ENCODE measurements around the gene ILKAP.

The ILKAP gene

DNA sequence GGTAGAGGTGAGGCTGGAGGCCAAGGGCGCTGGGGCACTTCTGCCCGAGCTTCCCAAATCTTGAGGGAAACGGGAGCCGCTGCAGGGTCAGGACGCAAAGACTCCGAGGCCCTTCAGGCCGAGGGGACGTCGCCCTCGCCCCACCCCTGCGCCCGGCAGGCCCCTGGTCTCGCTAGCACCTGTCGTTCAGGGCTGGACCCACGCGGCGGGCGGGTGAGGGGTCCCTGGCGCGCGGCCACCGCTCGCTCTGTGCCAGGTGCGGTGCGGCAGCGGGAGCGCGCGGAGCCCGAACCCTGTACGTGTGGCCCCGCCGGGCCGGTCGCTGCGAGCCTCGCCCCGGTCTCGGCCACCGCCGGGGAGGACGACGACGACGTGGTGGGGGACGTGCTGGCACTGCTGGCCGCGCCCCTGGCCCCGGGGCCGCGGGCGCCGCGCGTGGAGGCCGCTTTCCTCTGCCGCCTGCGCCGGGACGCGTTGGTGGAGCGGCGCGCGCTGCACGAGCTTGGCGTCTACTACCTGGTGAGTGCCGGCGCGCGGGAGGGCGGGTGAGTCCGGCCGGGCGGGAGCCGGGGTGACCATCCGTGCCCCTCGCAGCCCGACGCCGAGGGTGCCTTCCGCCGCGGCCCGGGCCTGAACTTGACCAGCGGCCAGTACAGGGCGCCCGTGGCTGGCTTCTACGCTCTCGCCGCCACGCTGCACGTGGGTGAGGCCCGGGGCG is 39.9 kb downstream of the ILKAP start:
- no peak for DNase-seq

DNA sequence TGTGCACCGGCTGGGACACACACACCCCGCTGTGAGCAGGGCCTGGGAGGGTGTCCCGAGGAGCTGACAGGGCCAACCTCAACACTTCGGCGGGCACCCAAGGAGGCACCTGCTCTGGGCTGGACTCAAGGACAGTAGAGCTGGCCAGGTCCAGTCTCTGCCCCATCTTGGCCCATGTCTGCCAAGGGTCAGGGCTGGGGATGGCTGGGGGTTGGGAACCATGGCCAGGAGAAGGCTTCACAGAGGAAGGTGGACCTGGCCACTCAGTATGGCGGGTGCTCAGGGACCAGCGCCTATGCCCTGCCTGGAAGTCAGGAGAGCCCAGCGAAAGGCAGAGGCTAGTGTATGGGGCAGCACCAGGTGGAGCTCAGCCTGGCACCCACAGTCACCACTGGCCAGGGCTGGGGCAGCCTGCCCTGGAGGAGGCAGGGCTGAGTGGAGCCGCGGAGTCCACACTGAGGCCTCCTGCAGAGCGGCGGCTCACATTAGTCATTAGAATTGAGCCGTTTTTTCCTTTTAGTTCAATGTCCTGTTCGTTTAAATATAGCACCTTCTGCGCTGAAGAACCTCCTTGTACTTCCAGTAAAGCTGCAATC is 40.6 kb downstream of the ILKAP start:
- DNase-seq, result no peak

DNA sequence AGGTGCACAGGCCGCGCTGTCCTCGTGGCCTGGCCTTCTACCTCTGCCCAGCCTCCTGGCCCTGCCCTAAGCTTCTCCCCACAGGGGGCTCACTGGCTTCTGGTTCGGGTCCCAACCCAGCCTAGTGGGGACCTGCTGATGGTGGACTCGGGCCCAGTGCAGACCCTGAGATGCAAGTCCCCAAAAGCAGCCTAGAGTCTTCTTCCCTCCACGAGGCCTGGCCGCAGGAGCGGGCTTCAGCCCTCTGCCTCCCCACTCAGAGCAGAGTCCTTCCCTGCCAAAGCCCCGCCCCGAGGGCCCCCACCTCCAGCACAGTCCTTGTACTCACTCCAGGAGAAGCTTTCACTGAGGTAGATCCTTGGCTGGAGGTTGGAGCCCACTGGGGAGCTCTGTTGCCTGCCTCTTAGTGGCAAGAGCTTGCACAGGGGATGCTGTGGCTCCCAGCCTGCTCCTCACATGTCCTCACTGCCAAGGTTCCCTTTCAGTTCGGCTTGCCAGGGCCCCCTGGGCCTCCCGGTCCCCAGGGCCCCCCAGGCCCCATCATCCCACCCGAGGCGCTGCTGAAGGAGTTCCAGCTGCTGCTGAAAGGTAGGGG is 41.1 kb downstream of the ILKAP start:
- no peak for DNase-seq

DNA sequence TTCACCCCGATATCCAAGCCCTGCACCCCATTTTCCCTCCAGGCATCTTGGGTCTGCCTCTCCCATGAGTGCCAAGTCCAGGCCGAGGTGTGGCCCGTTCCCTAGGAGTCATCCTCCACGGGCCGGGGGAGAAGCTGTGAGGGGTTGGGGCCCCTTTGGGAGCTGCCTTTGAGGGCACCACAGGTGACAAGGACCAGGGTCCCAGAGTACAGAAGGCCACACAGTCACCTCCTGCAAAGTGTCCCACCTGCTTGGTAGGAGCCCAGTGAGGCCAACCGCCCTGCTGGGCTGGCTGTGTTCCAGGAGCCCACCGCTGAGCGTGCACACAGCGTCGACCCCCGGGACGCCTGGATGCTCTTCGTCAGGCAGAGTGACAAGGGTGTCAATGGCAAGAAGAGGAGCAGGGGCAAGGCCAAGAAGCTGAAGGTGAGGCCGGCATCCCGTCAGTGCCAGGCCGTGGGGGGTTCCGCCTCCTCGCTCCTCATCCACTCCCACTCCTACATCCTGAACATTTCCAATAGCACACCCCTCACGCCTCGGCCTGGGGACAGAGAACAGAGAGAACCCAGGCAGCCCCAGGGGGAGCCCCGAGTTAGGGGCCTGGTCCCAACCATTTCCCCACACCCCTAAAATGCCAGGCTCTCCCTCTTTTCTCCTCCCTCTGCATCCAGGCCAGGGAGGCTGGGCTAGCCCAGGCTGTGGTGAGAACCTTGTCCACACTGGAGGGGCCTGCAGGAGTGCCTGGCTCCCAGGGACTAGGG is 42.0 kb downstream of the ILKAP start:
- no peak for DNase-seq

DNA sequence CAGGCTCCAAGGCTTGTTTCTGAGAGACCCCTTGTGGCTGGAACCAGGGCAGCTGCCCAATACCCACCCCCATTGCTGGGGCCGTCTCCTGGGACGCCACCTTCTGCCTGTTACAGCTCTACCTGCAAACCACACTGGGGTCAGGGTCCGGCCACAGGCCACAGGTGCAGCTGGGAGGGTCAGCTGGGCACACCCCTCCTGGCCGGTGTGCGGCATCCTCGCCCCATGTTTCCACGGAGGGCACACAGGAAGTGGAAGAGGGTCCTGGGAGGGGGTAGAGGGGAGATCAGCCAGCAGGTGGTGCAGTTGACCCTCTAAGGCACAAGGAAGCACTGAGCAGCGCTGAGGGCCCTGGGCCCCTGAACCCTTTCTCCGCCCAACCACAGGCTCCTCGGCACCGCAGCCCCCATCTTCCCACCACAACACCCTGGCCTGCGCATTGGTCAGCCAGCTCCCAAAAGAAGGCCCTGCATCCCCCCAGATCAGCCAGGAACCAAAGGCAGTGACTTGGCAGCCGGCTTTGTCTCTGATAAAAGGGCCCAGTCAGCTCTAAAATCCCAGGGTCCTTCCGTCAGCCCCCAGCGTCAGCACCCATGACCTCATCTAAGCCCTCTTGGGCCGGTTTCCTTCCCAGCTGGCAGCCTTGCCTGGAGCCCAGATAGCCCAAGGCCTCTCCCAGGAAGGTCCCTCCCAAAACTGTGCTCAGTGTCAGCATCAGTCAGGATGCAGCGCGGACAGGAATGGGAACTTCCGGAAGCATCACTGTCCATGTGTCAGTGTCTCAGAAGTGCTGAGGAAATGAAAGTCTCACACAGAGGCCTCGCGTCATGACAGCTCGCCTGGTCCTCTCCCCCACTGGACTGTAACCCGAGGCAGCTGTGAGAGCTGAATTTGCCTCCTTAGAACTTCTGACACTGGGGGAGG is 43.0 kb downstream of the ILKAP start:
- no peak for DNase-seq

DNA sequence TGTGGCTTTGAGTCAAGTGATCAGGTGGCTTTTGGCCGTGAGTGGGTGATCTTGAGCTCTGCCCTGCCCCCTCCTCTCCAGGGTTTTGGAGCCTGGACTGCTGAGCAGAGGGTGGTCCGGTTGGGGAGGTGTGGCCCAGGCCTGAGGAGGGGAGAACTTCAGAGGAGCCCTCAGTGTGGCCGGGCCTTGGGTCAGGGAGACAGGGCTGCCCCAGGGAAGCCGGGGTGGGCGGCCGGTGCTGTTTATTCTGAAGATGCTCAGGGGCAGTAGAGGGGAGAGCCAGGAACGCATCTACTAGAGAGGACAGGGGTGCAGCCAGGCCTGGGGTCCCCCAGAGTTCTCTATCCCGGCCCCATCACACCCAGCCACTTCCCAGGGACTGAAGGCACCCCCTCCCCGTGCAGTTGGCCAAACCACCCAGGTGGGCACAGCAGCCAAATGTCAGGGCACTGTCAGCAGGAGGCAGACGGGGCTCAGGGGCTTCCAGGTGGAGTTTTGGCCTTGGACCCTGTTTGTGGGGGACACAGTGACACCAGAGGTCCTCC is 43.8 kb downstream of the ILKAP start:
- DNase-seq, result no peak

DNA sequence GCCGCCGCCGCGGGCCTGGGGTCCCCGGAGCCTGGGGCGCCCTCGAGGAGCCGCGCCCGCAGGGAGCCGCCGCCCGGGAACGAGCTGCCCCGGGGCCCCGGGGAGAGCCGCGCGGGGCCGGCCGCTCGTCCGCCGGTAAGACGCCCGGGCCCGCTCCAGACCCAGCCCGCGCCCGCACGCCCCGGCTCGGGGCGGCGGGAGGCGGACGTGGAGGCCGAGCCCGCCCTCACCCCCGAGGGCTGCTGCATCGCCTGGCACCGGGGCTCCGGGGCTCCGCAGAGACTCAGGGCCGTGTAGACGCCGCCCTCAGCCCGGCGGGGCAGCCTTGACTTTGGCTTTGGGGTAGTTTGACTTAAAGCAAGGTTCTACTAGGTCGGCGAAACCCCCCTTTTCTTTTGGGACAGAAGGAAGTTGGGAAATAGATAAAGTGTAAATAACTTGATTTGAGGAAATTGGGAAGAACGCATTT is 44.4 kb downstream of the ILKAP start:
- DNase-seq, result no peak

DNA sequence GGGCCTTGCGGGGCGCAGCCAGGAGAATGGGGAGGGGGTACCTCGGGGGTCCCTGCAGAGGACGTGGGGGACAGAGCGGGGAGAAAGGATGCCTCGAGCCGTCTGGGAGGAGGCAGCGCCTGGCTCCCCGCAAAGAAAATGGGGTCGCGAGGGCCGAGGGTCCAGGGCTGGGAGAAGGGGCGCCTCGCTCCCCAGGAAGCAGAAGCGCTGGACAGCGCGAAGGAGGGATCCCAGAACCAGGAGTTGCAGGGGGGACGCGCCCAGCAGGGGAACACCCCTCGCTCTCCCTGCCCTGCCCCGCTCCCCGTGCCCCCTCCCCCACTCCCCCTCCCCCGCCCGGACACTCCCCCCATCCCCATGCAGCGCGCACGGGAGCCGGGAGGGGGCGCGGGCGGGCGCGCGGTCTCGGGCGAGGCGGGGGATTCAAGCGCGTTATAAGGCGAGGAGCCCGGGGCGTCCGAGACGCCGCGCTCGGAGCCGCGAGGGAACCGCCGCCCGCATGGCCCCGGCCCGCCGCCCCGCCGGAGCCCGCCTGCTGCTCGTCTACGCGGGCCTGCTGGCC is 44.9 kb downstream of the ILKAP start, which contains the start of gene ERFE:
Gene ERFE, plus strand, starts transcription at position 462 of the 562 bp plus-strand sequence. Its CDS starts 38 bp downstream, at position 500.
- DNase-seq, result no peak

DNA sequence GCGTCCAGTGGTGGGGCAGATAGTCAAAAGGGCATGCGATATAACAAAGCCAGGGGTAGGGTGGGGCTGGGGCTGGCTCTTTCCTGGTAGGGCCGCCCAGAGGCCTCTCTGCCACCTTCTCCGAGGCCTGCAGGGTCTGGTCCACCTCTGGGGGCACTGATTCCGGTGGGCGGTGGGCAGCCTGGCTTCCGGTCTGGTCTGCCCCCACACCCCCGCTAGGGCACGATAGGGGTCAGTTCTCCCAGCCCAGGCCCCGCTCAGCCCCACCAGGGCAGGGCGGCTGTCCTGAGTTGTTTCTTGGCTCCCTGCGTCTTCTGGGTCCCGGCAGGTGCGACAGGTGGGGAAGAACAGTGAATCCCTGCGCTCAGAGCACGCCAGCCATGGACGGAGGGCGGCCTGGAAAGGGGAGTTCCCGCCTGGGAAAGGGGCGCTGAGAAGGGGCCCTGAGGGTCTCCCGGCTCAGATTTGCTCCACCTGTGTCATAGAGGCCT is 45.4 kb downstream of the ILKAP start:
- no peak for DNase-seq

DNA sequence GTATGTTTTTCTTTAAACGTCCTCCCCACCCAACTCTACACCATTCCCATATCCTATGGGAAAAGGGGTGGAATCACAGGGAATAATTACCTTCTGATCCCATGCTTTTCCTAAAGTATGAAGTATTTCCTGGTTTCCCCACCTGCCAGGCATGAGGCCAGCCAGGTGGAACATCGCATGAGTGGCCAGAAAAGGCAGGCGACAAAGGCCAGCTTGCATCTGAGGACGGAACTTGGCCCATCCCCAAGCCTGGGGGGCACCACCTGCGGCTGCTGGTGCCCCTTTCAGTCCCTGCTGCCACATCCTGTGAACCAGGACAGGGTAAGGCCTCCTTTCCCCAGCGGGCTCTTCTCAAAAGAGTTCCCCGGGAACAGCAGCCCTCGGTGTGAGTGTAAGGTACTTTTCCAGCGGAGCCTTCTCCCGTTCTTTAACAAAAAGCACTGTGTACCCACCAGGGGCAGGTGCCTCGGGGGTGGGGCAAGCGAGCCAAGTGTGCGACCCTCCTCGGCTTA is 45.9 kb downstream of the ILKAP start:
- no peak for DNase-seq

DNA sequence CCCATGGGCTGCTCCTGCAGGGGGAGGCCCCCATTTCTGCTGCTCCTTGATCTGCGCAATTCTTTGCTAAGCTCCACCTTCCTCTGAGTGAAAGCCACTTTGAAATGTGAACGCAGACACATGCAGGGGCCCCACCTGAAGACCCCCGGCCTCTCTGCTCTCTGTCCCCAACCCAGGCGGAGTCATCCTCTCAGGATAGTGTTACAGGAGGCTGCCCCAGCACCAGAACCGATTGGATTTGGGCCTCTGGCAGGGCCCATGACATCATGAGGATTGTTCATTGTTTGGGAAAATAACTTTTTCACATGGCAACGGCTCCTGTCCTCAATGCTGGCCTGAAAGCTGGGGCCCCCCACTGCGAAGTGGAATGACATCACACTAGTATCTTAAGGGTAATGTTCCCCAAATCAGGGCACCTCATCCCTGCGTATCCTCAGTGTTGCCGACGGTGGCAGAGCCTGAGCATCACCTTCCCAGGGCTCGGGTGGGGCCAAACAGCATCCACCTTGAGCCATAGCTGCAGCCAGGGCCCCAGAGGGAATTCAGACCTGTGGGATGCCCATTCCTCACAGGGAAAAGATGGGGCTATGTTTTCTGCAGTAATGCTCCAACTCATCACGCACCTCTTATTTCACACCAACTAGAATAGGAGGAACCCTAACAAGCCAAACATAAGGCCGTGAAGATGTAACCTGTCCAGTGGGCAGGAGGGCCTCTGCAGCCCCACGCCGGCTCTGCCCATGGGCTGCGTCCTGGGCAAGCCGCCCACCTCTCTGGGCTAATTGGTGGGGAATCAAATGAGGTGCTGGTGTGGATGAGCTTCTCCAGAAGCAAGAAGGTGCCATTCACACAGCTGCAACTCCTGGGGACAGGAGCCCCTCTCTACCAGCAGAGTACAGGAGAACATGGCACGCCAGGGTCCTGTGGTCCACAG is 47.5 kb downstream of the ILKAP start:
- DNase-seq, result no peak

DNA sequence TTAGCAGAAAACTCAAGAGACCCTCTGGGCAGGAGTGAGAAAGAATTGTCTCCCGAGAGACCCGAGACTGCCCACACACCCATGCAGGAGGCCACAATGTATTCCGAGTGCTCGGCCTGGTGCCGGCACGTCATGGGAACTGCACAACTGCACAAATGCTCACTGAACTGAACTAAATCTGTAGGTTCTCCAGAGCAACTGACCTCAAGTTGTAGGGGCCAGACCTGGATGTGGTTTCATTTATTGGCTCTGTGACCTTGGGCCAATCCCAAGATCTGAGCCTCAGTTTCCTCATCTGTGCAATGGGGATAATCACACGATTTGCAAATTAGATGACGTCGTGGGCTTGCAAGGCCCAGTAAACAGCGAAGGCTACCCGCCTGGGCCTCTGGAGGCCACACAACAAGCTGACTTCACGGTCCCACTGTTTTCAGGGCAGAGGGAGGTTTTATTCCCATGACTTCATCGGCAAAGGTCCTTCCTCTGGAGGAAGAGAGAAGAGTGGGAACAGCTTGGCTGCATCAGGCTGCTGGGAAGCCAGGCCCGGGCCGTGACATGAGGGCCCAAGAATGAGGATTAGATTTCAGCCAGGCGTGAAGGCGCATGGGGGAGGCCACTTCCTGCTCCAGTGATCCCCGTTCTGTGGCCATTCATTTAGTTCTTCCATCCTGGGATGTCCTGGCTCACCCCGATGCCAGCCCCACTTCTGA is 48.3 kb downstream of the ILKAP start:
- no peak for DNase-seq

DNA sequence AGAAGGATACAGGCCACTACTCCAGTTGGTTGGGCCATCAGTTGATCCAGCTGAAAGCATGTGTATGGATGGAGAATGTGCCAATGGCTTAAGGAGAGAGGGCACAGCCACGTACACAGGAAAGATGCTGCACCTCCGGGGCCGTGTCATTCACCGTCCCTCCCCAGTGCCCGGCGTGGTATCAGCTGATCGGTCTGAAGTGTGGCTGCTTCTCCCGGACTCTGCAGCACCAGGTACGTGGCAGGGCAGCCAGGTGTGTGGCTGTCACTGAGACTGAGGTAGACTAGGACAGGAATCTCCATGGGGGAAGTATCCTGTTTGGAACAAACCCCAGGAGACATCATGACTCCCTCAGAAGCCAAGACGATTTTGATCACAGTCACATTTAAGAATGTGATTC is 48.9 kb downstream of the ILKAP start:
- no peak for DNase-seq

DNA sequence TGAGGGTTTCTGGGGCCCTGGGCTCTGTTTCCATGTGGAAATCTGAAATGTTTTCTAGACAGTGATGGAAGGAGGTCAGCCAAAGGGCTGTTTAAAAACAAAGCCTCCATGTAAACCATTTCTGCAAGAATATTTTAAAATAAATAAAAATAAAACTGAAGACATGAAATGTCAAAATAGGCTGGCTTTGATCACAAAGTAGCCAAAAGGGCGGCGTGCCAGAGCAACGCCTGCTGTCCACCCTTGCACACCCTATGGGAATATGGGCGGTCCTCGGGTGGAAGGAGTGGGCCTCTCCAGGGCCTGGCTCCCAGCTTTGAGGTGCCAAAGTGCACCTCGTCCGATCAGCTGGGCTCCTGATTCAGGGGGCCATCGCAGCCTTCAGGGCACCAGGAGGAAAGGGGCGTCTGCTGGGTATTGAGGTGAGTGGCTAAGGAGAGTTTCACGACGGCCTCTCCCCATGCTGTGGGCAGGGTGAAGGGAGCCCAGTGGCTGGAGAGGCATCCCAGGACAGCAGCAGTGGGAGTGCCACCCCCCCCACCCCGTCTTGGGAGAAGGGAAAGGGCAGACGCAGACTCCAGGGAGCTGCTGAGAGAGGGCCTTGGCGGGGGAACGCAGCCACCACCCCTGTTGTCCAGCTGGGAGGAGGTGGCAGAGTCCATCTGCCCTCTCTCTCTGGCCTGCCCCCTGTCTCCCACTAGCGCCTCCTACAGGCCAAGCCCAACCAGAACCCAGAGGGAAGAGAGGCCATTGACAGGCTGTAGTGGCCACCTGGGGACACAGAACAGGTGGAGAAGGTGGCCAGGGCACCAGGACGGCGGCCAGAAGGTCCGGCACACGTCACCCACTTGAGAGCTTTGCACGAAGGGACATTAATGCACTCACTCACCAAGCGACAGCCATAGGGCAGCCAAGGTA is 50.5 kb downstream of the ILKAP start:
- DNase-seq, result no peak

DNA sequence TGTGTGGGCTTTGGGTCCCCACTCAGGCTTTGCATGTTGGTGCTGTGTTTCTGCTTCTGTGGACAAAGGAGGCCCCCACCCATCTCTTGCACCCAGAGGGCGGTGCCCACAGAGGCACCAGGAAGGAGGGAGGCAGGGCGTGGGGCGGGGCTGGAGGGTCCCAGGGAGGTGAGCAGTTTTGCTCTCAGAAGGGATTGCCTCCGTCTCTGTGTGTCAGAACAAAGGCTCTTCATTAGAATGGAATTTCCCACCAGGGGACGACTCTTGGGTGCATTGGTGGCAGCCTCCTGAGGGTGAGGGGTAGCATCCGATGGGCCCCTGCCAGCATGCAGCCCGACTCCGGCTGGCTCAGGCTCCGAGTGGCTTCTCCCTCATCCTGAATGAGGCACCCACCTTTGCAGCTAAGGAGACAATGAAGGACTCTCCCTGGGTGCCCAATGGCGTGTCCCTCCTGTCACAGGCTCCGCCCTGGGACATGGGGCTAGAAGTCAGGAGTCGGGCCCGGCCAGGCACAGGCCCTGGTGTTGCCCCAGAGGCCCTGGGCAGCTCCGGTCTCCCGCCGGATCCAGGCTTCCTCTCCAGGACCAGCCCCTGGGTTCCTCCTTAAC is 51.8 kb downstream of the ILKAP start:
- no peak for DNase-seq

DNA sequence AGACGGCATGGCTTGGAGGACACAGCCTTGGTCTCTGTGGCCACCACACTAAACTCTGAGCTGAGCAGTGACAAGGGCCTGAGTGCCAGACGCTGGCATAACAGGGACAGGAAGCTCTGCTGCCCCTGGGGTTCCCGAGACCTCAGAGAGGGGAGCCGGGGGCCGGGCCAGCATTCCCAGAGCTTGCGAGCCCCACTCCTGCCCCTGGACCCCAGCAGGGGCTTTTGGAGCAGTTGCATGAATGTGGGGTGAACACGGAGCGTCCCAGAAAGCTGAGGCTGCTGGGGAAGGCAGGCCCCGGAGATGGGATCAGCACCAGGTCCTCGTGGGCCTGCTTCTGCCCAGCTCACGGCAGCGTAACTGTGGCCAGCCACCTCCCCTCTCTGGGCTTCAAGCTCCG is 52.3 kb downstream of the ILKAP start:
- no peak for DNase-seq

DNA sequence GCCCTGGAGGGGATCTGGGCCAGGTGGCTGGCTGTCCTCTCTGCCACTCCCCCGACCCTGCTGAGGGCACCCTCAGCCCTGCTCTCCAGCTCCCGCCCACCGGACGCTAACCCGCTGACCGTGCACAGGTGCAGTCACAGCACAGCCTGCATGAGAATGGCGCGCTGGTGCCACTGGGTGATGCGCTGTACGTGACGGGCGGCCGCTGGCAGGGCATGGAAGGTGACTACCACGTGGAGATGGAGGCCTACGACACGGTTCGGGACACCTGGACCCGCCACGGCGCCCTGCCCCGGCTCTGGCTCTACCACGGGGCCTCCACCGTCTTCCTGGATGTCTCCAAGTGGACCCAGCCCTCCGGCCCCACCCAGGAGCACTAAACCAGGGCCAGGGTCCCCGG is 52.8 kb downstream of the ILKAP start:
- DNase-seq, result no peak

All from cerebellar nuclear complex (tissue), 1 donor.